ENCODE data around the gene LRRC2.

LRRC2 gene

DNA sequence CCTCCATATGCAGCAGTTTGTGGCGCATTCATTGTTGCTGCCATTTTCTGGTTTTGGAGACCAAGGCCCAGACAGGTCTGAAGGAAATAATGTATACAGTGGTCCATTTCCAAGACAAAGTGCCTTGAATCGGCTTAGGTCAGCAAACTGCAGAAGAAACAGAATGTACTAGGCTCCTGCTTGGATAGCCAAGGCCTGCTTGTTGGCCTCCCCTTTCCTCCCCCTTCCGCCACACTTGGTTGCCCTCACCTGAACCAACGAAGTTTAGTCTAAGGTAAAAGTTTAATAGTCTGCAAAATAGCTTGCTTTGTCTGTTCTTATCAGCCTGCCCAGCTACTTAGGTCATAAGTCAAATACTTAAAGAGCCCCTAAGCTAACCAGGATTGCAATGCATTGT lies 80.3 kb downstream of the LRRC2 start:
- Histone ChIP-seq H2BK12ac (ENCODE audit: low read length in 2 of 2) (no peak overlapping the region), H2BK120ac (ENCODE audit: low read depth, low read length) (no peak overlapping the region), H2AFZ (ENCODE audit: low read depth, low read length) (no peak overlapping the region), H3K9ac (ENCODE audit: low read length) (no peak overlapping the region), H3K4me1 (ENCODE audit: control insufficient read depth, insufficient read depth, low read depth, low read length) (peaks cover 9% of the 10 kb centered on the region), H3K79me1 (replicated peaks; ENCODE audit: low read length, poor library complexity, severe bottlenecking) (no peaks in the 10 kb centered on the region), H2AK5ac (ENCODE audit: low read length, severe bottlenecking) (no peak overlapping the region), H3K36me3 (ENCODE audit: control insufficient read depth in 1 of 2, insufficient read depth in 2 of 2, low read depth in 1 of 2, low read length in 2 of 2) (no peaks in the 10 kb centered on the region), H3K14ac (ENCODE audit: low read length in 2 of 2) (no peak overlapping the region), H3K18ac (ENCODE audit: low read depth in 1 of 2, low read length in 2 of 2) (no peak overlapping the region), H3K27me3 (ENCODE audit: control insufficient read depth in 1 of 2, insufficient read depth in 1 of 2, low read length in 2 of 2) (peaks cover 4 to 28% of the 10 kb centered on the region in 2 experiments), H2BK15ac (ENCODE audit: low read depth, poor library complexity, severe bottlenecking) (no peak overlapping the region), H2BK5ac (ENCODE audit: low read depth, low read length, poor library complexity, severe bottlenecking) (no peak overlapping the region), H3K27ac (ENCODE audit: low read length, poor library complexity, severe bottlenecking) (no peak overlapping the region), H4K91ac (ENCODE audit: low read length) (no peak overlapping the region), H3K4me2 (ENCODE audit: low read length, poor library complexity, severe bottlenecking) (no peak overlapping the region), H3K4me3 (ENCODE audit: insufficient read depth in 1 of 2, low read depth in 1 of 2, low read length in 2 of 2) (no peak overlapping the region), H4K8ac (ENCODE audit: low read length) (no peak overlapping the region), H3K23ac (ENCODE audit: low read length in 2 of 2) (no peak overlapping the region), H3K4ac (ENCODE audit: low read depth in 1 of 2, low read length in 2 of 2) (no peak overlapping the region), H3K9me3 (ENCODE audit: control insufficient read depth, low read length) (no peaks in the 10 kb centered on the region)
- DNase-seq, result no peak
- 94% methylated on average over 4 of the region's 4 CpGs for WGBS

DNA sequence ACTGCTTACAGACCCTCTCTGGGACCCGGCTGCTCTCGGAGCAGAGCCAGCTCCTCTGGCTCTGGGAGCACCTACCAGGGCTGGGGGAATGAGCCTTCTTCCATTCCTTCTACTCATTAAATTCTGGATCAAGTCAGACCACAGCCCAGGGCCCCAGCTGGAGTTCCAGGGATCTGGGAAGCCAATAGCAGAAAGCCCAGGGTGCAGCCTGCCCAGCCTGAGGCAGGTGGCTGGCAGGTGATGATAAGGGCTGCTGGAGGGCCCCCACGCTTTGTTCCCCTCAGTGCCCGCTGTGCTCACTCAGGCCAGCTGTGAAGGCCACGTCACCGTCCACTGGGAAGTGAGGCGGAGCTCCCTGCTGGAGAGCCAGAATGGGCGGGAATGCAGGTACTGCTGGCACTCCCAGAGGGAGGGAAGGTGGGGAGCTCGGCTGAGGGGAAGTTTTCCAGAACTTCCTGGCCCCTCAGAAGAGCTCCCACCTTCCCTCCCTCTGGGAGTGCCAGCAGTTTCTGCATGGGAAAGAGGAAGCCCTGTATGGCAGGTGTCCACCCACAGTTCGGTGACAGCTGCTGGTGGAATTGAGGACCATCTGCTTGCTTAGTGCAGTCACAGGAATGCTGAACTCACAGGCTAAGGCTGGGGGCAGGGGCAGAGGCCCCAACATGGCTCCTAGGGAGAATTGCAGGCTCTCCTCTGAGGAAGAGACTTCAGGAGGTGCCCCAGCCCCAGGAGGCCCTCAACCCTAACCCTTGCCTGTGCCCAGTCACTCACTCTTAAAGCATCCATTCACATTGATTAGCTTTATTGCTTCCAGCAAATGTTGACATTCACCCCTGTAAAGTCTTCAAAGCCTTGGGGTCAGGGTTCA lies 81.0 kb downstream of the LRRC2 start:
- Histone ChIP-seq H3K4me3 (ENCODE audit: insufficient read depth in 1 of 2, low read depth in 1 of 2, low read length in 2 of 2) (no peak overlapping the region), H3K4me2 (ENCODE audit: low read length, poor library complexity, severe bottlenecking) (no peak overlapping the region), H2BK12ac (ENCODE audit: low read length in 2 of 2) (no peak overlapping the region), H2BK15ac (ENCODE audit: low read depth, poor library complexity, severe bottlenecking) (no peak overlapping the region), H3K27ac (ENCODE audit: low read length, poor library complexity, severe bottlenecking) (no peak overlapping the region), H3K27me3 (ENCODE audit: control insufficient read depth in 1 of 2, insufficient read depth in 1 of 2, low read length in 2 of 2) (peaks cover 9 to 34% of the 10 kb centered on the region in 2 experiments), H2AK5ac (ENCODE audit: low read length, severe bottlenecking) (no peak overlapping the region), H3K4me1 (ENCODE audit: control insufficient read depth, insufficient read depth, low read depth, low read length) (peaks cover 9% of the 10 kb centered on the region), H2BK120ac (ENCODE audit: low read depth, low read length) (no peak overlapping the region), H3K18ac (ENCODE audit: low read depth in 1 of 2, low read length in 2 of 2) (no peak overlapping the region), H3K14ac (ENCODE audit: low read length in 2 of 2) (no peak overlapping the region), H3K9me3 (ENCODE audit: control insufficient read depth, low read length) (no peaks in the 10 kb centered on the region), H3K79me1 (replicated peaks; ENCODE audit: low read length, poor library complexity, severe bottlenecking) (no peaks in the 10 kb centered on the region), H3K9ac (ENCODE audit: low read length) (no peak overlapping the region), H3K23ac (ENCODE audit: low read length in 2 of 2) (no peak overlapping the region), H4K8ac (ENCODE audit: low read length) (no peak overlapping the region), H2BK5ac (ENCODE audit: low read depth, low read length, poor library complexity, severe bottlenecking) (no peak overlapping the region), H3K36me3 (ENCODE audit: control insufficient read depth in 1 of 2, insufficient read depth in 2 of 2, low read depth in 1 of 2, low read length in 2 of 2) (no peaks in the 10 kb centered on the region), H3K4ac (ENCODE audit: low read depth in 1 of 2, low read length in 2 of 2) (no peak overlapping the region), H4K91ac (ENCODE audit: low read length) (no peak overlapping the region), H2AFZ (ENCODE audit: low read depth, low read length) (no peak overlapping the region)
- no peak for DNase-seq
- WGBS, result 86% methylated on average over 6 of the region's 10 CpGs

- Histone ChIP-seq H4K91ac (ENCODE audit: low read length) (no peak overlapping the region), H3K18ac (ENCODE audit: low read depth in 1 of 2, low read length in 2 of 2) (no peak overlapping the region), H3K79me1 (replicated peaks; ENCODE audit: low read length, poor library complexity, severe bottlenecking) (no peaks in the 10 kb centered on the region), H3K4me3 (ENCODE audit: insufficient read depth in 1 of 2, low read depth in 1 of 2, low read length in 2 of 2) (no peak overlapping the region), H3K36me3 (ENCODE audit: control insufficient read depth in 1 of 2, insufficient read depth in 2 of 2, low read depth in 1 of 2, low read length in 2 of 2) (no peaks in the 10 kb centered on the region), H3K14ac (ENCODE audit: low read length in 2 of 2) (no peak overlapping the region), H4K8ac (ENCODE audit: low read length) (no peak overlapping the region), H2AK5ac (ENCODE audit: low read length, severe bottlenecking) (no peak overlapping the region), H3K9me3 (ENCODE audit: control insufficient read depth, low read length) (no peaks in the 10 kb centered on the region), H3K27ac (ENCODE audit: low read length, poor library complexity, severe bottlenecking) (no peak overlapping the region), H3K4me1 (ENCODE audit: control insufficient read depth, insufficient read depth, low read depth, low read length) (peaks cover 9% of the 10 kb centered on the region), H3K23ac (ENCODE audit: low read length in 2 of 2) (no peak overlapping the region), H2BK120ac (ENCODE audit: low read depth, low read length) (no peak overlapping the region), H2BK12ac (ENCODE audit: low read length in 2 of 2) (no peak overlapping the region), H3K4ac (ENCODE audit: low read depth in 1 of 2, low read length in 2 of 2) (no peak overlapping the region), H3K9ac (ENCODE audit: low read length) (no peak overlapping the region), H2BK5ac (ENCODE audit: low read depth, low read length, poor library complexity, severe bottlenecking) (no peak overlapping the region), H3K4me2 (ENCODE audit: low read length, poor library complexity, severe bottlenecking) (no peak overlapping the region), H3K27me3 (ENCODE audit: control insufficient read depth in 1 of 2, insufficient read depth in 1 of 2, low read length in 2 of 2) (peaks cover 9 to 41% of the 10 kb centered on the region in 2 experiments), H2AFZ (ENCODE audit: low read depth, low read length) (no peak overlapping the region), H2BK15ac (ENCODE audit: low read depth, poor library complexity, severe bottlenecking) (no peak overlapping the region)
- WGBS, result 77% methylated on average over 1 of the region's 1 CpG
- DNase-seq, result no peak
Measured at GRCh38 chr3:46484388-46484787, 81.7 kb downstream of the LRRC2 start.

DNA sequence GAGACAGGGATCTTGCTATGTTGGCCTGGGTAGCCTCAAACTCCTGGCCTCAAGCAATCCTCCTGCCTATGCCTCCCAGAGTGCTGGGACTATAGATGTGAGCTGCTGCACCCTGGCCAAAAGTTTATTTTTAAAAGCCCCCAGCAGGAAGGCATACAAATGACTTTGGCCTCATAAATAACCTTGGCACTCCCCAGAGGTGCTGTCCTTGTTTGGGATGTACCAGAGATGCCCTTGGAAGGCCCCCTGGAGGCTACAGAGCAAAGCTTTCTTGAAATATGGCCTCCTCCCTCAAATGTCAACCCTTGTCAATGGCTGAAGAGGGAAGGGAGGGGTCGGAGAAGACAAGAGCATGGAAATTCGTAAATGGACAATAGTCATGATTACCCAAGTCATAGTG lies 82.3 kb downstream of the LRRC2 start:
- Histone ChIP-seq H3K4me1 (ENCODE audit: control insufficient read depth, insufficient read depth, low read depth, low read length) (peaks cover 6% of the 10 kb centered on the region), H3K18ac (ENCODE audit: low read depth in 1 of 2, low read length in 2 of 2) (no peak overlapping the region), H3K23ac (ENCODE audit: low read length in 2 of 2) (no peak overlapping the region), H2BK15ac (ENCODE audit: low read depth, poor library complexity, severe bottlenecking) (no peak overlapping the region), H3K36me3 (ENCODE audit: control insufficient read depth in 1 of 2, insufficient read depth in 2 of 2, low read depth in 1 of 2, low read length in 2 of 2) (no peaks in the 10 kb centered on the region), H2BK120ac (ENCODE audit: low read depth, low read length) (no peak overlapping the region), H2BK5ac (ENCODE audit: low read depth, low read length, poor library complexity, severe bottlenecking) (no peak overlapping the region), H3K27me3 (ENCODE audit: control insufficient read depth in 1 of 2, insufficient read depth in 1 of 2, low read length in 2 of 2) (peaks cover 14 to 47% of the 10 kb centered on the region in 2 experiments), H4K8ac (ENCODE audit: low read length) (no peak overlapping the region), H4K91ac (ENCODE audit: low read length) (no peak overlapping the region), H2AK5ac (ENCODE audit: low read length, severe bottlenecking) (no peak overlapping the region), H3K9me3 (ENCODE audit: control insufficient read depth, low read length) (no peaks in the 10 kb centered on the region), H2BK12ac (ENCODE audit: low read length in 2 of 2) (no peak overlapping the region), H2AFZ (ENCODE audit: low read depth, low read length) (no peak overlapping the region), H3K14ac (ENCODE audit: low read length in 2 of 2) (no peak overlapping the region), H3K79me1 (replicated peaks; ENCODE audit: low read length, poor library complexity, severe bottlenecking) (no peaks in the 10 kb centered on the region), H3K4me2 (ENCODE audit: low read length, poor library complexity, severe bottlenecking) (no peak overlapping the region), H3K9ac (ENCODE audit: low read length) (no peak overlapping the region), H3K4me3 (ENCODE audit: insufficient read depth in 1 of 2, low read depth in 1 of 2, low read length in 2 of 2) (no peak overlapping the region), H3K27ac (ENCODE audit: low read length, poor library complexity, severe bottlenecking) (no peak overlapping the region), H3K4ac (ENCODE audit: low read depth in 1 of 2, low read length in 2 of 2) (no peak overlapping the region)
- DNase-seq, result no peak
- WGBS, result 100% methylated on average over 2 of the region's 2 CpGs
